ENCODE data around the gene HSFY2. TPM values are rescaled to one million over a fixed set of nuclear protein-coding genes. Genes with fewer than 3 reads are reported as not detected.

The HSFY2 gene
- total RNA-seq (2022; extraction: Qiagen RNA extraction), result not detected in 5 replicates

GRCh38 chrY:18773635-18774034 is at the start of gene HSFY2:
TSS of gene HSFY2 (minus strand) at chrY:18773735. CDS start at chrY:18773618, 117 bp downstream.

Other genes with a start within 250 kb of the HSFY2 start
- gene HSFY1, start 227.0 kb downstream of the HSFY2 start, total RNA-seq (2022; extraction: Qiagen RNA extraction), result not detected in 5 replicates

All from A549 treated with Mapracorat at 1 μM for 4 hours (cell line).